ENCODE data around the gene SMIM35. TPM values are rescaled to one million over a fixed set of nuclear protein-coding genes. Genes with fewer than 3 reads are reported as not detected.

The SMIM35 gene
- polyA plus RNA-seq, 1 of the 3 experiments (the other 2 are of a cell fraction), result not detected

DNA sequence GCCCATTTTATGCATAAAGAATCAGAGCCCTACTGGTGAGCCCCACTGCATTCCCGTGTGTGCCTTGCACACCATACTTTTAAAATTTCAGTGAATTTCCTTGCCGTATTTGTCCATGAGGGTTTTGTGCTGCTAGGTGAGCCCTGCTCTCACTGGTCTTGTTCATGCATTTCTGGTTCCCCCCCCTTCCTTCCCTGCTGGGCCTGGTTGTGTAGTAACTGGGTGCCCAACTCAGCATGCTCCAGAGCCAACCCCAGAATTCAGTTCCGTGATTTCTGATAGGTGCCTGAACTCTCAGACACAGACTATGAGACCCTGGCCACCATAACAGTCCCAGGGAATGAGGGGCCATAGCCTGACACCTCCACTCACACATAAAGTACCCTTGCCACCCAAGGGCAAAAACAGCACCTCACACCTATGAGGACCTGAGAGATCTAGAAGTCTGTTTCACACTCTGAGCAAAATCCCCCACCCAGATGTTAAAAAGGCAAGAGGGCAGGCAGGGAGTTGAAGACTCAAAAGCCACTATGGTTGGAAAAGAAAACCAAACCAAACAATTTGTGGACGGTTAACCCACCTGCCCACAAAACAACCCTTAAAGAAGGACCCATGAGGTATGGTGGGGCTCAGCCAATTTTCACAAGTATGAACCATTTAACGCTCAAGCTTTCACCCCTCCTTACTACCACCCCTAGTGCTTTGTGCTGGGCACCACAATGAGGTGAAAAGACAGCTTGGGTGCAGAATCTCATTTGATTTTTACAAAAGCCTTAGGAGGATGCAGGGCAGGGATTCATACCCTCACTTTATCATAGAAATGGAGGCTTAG is 117.4 kb downstream of the SMIM35 start:
- CTCF ChIA-PET, result interaction anchor here (0.6 to 1.4 kb wide), 2 partner anchors 23 to 84 kb away, joined by 3 read pairs; no protein-coding TSS in a partner anchor
- Histone ChIP-seq H3F3A (replicated peaks; ENCODE audit: insufficient read depth) (no peaks in the 10 kb centered on the region), H3K4me2 (no peak overlapping the region)

DNA sequence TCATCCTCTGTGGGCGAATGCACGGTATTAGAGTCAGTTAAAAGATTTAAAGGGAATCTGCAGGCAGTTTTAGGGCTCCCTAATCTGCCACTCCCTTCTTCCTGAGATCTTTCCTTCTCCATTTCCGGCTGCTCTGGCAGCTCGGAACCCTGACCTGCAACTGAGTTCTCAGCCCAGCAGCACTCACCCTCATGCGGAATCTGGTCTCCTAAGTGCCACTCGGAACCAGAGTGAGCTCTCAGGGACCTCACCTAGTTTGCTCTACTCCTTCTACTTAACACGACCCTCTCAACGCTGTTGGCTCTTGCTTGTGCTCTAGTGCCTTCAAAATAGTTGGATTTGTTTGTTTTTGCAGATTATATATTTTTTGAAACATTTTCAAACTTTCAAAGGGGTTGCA is 119.9 kb downstream of the SMIM35 start:
- H3K9me3 ChIP-seq, result no peaks in the 10 kb centered on the region
- no peak overlapping the region for H3K9ac ChIP-seq
- H3K4me3 ChIP-seq (ENCODE audit: low read depth in 2 of 2, low read length in 1 of 2), result no peak overlapping the region
- H3K4me1 ChIP-seq (ENCODE audit: control insufficient read depth in 1 of 2, insufficient read depth in 2 of 2, low read depth in 1 of 2, low read length in 1 of 2), result no peaks in the 10 kb centered on the region
- H3K27ac ChIP-seq (ENCODE audit: low read depth in 2 of 2, low read length in 1 of 2), result no peak overlapping the region
- H3F3A ChIP-seq (replicated peaks; ENCODE audit: insufficient read depth), result no peaks in the 10 kb centered on the region
- no peaks in the 10 kb centered on the region for H3K79me2 ChIP-seq (ENCODE audit: insufficient read depth)
- no peaks in the 10 kb centered on the region; the same call in 1 of the 2 replicates for H3K27me3 ChIP-seq (ENCODE audit: insufficient read depth)
- no peak overlapping the region for H3K4me2 ChIP-seq
- POLR2A ChIA-PET, result no interaction called here
- WGBS (ENCODE audit: low lambda C conversion rate), result 56% methylated on average over 8 of the region's 8 CpGs
- TF ChIP-seq, protein P1, sequence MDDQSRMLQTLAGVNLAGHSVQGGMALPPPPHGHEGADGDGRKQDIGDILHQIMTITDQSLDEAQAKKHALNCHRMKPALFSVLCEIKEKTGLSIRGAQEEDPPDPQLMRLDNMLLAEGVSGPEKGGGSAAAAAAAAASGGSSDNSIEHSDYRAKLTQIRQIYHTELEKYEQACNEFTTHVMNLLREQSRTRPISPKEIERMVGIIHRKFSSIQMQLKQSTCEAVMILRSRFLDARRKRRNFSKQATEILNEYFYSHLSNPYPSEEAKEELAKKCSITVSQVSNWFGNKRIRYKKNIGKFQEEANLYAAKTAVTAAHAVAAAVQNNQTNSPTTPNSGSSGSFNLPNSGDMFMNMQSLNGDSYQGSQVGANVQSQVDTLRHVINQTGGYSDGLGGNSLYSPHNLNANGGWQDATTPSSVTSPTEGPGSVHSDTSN (IDR thresholded peaks at IDR 0.05), result no peak
- TF ChIP-seq RFX5 (IDR thresholded peaks at IDR 0.05; ENCODE audit: low read length) (no peak), NRF1 (IDR thresholded peaks at IDR 0.05; ENCODE audit: low read depth, low read length) (no peak), NFIC (IDR thresholded peaks at IDR 0.05; ENCODE audit: borderline replicate concordance) (no peak), YY1 (IDR thresholded peaks at IDR 0.05; ENCODE audit: low read depth) (no peak), TEAD4 (IDR thresholded peaks at IDR 0.05; ENCODE audit: borderline replicate concordance, insufficient read depth) (no peak), MXI1 (IDR thresholded peaks at IDR 0.05; ENCODE audit: low read depth, low read length) (no peak), SIN3A (IDR thresholded peaks at IDR 0.05; ENCODE audit: borderline replicate concordance, low read depth, low read length) (no peak), JUND (IDR thresholded peaks at IDR 0.05) (no peak), CHD2 (IDR thresholded peaks at IDR 0.05; ENCODE audit: low read length, partially characterized antibody) (no peak)
- TF ChIP-seq, protein P2, sequence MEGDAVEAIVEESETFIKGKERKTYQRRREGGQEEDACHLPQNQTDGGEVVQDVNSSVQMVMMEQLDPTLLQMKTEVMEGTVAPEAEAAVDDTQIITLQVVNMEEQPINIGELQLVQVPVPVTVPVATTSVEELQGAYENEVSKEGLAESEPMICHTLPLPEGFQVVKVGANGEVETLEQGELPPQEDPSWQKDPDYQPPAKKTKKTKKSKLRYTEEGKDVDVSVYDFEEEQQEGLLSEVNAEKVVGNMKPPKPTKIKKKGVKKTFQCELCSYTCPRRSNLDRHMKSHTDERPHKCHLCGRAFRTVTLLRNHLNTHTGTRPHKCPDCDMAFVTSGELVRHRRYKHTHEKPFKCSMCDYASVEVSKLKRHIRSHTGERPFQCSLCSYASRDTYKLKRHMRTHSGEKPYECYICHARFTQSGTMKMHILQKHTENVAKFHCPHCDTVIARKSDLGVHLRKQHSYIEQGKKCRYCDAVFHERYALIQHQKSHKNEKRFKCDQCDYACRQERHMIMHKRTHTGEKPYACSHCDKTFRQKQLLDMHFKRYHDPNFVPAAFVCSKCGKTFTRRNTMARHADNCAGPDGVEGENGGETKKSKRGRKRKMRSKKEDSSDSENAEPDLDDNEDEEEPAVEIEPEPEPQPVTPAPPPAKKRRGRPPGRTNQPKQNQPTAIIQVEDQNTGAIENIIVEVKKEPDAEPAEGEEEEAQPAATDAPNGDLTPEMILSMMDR (IDR thresholded peaks at IDR 0.05), result no peak
- no peaks in the 10 kb centered on the region for H3K9me2 ChIP-seq
- no peak overlapping the region for H2AFZ ChIP-seq (ENCODE audit: low read depth)
- CTCF ChIA-PET, result interaction anchor here (0.6 to 1.8 kb wide), 5 partner anchors 12 to 159 kb away, joined by 3 to 6 read pairs (median 3); no protein-coding TSS in a partner anchor
- no peak for DNase-seq
- H4K20me1 ChIP-seq (ENCODE audit: insufficient read depth), result no peaks in the 10 kb centered on the region
- H3K36me3 ChIP-seq (replicated peaks in 1 of 2; ENCODE audit: control insufficient read depth in 1 of 2, insufficient read depth in 2 of 2, low read length in 1 of 2), result no peaks in the 10 kb centered on the region

More for the DNA sequence above, 117.4 kb downstream of the SMIM35 start:
- Histone ChIP-seq H3K27me3 (ENCODE audit: insufficient read depth) (no peaks in the 10 kb centered on the region; the same call in 1 of the 2 replicates), H3K9ac (no peak overlapping the region), H3K9me2 (no peaks in the 10 kb centered on the region), H3K4me3 (ENCODE audit: low read depth in 2 of 2, low read length in 1 of 2) (no peak overlapping the region), H4K20me1 (ENCODE audit: insufficient read depth) (no peaks in the 10 kb centered on the region), H2AFZ (ENCODE audit: low read depth) (no peak overlapping the region), H3K9me3 (no peaks in the 10 kb centered on the region), H3K79me2 (ENCODE audit: insufficient read depth) (no peaks in the 10 kb centered on the region), H3K36me3 (replicated peaks in 1 of 2; ENCODE audit: control insufficient read depth in 1 of 2, insufficient read depth in 2 of 2, low read length in 1 of 2) (no peaks in the 10 kb centered on the region), H3K27ac (ENCODE audit: low read depth in 2 of 2, low read length in 1 of 2) (no peak overlapping the region), H3K4me1 (ENCODE audit: control insufficient read depth in 1 of 2, insufficient read depth in 2 of 2, low read depth in 1 of 2, low read length in 1 of 2) (no peaks in the 10 kb centered on the region)
- DNase-seq, result no peak
- TF ChIP-seq SIN3A (IDR thresholded peaks at IDR 0.05; ENCODE audit: borderline replicate concordance, low read depth, low read length), result no peak
- POLR2A ChIA-PET, result no interaction called here
- 46% methylated on average over 5 of the region's 5 CpGs for WGBS (ENCODE audit: low lambda C conversion rate)

Data from SK-N-SH (cell line).